Measurements from ENCODE around the gene WDR74. TPM values are rescaled to one million over a fixed set of nuclear protein-coding genes. Genes with fewer than 3 reads are reported as not detected.
A peak's percentile ranks its signal among the peaks of the same experiment; 100 is the strongest.
"Not testable (repeated sequence)": the region's sequence is repeated elsewhere in the genome, so short reads cannot be mapped to it uniquely, and the experiment has no call there.

The WDR74 gene
- total and polyA plus RNA-seq, 12 donors, result 17.7 to 62.4 (median 23.7) TPM

DNA sequence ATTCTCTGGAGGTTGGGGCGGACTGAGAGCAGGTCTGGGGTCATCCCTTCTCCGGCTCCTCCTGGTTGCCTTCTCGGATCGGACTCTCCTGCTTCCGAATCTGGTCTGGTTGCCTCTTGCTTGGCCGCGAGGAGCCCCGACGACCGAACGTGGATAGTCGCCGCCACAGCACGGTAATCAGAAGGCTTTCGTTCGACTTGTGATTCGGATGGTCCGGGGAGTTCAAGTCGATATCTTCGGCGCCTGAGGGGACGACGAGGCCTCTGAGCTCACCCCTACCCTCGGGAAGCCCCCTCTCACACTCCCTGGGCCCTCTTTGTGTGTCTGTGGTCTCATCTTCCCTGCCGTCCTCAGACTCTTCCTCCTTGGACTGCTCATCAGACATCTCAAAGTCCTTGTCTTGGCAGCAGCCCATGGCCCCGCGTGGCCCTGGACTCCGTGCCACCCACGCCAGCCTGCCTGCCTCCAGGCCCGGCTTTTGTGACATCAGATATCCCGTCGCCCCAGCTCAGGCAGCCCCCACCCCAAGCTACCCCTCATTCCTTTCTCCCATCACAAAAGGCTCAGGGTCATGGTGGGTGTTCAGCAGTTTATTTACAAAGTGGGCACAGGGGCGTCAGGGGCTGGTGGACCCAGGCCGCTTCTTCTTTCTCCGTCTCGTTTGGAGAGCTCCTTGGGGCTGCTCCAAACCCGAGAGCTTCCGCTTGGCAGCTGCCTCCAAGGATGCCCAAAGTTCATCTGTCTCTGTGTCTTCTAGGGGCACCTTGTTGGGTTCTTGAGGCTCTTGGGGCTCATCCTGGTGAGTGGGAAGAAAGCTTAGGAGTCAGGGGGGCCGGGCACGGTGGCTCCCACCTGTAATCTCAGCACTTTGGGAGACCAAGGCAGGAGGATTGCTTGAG lies 6.8 kb downstream of the WDR74 start, which contains the start of gene TEX54:
TEX54 (minus strand) TSS at position 506 of the 899 bp plus-strand sequence.
- Histone ChIP-seq H3K27me3 (no peaks in the 10 kb centered on the region), H3K9me3 (no peaks in the 10 kb centered on the region), H3K27ac (peak within 1 kb of the TSS; percentile 82 to 97 (median 94)), H3K36me3 (peaks cover 0 to 68% (median 30%) of the 10 kb centered on the region in 9 donors), H3K4me3 (peak within 1 kb of the TSS; percentile 65 to 99 (median 88)), H3K4me1 (peaks cover 8 to 51% (median 43%) of the 10 kb centered on the region in 9 donors)
- WGBS, 2 donors, result 12 to 14% methylated on average over 40 of the region's 40 CpGs
- ATAC-seq, result peak in 6 of 8 donors; percentile 1 to 22 (median 2)
- intact Hi-C loops (cut with DNase I), result loop anchor here in 6 of 10 donors (5.0 to 10.0 kb wide), 4 partner anchors 40 to 228 kb away; partner anchors contain the start of genes TMEM179B (in 3 of the 6), TMEM223 (in 3 of the 6) and MTA2 (in 1 of the 6)
- peak in 1 of 2 donors; percentile 26 for DNase-seq
- TF ChIP-seq, protein P1, sequence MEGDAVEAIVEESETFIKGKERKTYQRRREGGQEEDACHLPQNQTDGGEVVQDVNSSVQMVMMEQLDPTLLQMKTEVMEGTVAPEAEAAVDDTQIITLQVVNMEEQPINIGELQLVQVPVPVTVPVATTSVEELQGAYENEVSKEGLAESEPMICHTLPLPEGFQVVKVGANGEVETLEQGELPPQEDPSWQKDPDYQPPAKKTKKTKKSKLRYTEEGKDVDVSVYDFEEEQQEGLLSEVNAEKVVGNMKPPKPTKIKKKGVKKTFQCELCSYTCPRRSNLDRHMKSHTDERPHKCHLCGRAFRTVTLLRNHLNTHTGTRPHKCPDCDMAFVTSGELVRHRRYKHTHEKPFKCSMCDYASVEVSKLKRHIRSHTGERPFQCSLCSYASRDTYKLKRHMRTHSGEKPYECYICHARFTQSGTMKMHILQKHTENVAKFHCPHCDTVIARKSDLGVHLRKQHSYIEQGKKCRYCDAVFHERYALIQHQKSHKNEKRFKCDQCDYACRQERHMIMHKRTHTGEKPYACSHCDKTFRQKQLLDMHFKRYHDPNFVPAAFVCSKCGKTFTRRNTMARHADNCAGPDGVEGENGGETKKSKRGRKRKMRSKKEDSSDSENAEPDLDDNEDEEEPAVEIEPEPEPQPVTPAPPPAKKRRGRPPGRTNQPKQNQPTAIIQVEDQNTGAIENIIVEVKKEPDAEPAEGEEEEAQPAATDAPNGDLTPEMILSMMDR (IDR thresholded peaks at IDR 0.05), result no peak

DNA sequence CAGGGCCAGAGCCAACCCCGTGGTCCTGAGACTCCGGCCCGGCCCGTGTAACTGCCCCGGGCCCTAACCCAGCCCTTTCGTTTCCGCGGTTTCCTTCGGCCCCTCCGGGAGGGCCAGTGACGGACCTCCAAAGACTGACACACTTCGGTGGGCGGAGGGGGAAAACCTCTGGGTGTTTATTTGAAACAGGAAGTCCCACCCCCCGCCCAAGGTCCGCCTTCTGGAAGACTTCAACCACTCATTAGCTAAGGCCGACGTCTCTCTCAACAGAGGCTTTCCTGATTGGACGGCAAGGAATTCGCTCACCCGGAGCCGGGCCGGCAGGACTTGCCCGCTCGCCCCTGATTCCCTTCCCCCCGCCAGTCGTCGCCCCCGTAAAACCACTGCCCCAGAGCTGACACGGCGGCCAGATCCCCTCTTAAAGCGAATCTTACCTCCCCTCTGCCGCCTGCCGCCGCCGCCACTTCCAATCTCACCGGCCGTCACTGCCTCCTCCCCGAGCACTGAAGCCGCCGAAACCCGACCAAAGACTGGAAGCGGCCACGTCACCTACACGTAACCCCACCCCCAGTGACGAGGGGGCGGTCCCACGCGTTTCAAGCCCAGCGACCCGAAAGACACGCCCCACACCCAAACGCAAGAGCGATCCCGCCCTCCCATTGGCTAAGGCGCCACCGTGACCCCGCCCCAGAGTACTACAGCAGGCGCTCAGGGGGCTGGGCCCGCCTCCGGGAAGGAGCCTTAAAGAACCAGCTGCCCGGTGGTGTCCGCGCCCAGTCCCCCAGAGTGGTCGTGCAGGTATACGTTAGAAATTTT lies 7.7 kb downstream of the WDR74 start, which contains the start of gene STX5:
STX5 (minus strand) TSS at position 532 of the 816 bp plus-strand sequence. CDS start 808 bp downstream, outside the sequence.
- Histone ChIP-seq H3K4me3 (peak within 1 kb of the TSS; percentile 65 to 99 (median 88)), H3K4me1 (peaks cover 8 to 49% (median 44%) of the 10 kb centered on the region in 9 donors), H3K27me3 (no peaks in the 10 kb centered on the region), H3K9me3 (no peaks in the 10 kb centered on the region), H3K27ac (peak within 1 kb of the TSS; percentile 82 to 97 (median 94)), H3K36me3 (peaks cover 0 to 73% (median 37%) of the 10 kb centered on the region in 9 donors)
- ATAC-seq, result peak; percentile 98 to 99 (median 98)
- intact Hi-C loops (cut with DNase I), result loop anchor here in 6 of 10 donors (2.0 to 10.0 kb wide), 5 partner anchors 25 to 227 kb away; partner anchors contain the start of genes TMEM179B (in 3 of the 6), TMEM223 (in 3 of the 6) and MTA2 (in 1 of the 6)
- WGBS, 2 donors, result 0 to 1% methylated on average over 65 of the region's 65 CpGs
- DNase-seq, result peak; percentile 99 to 100
- TF ChIP-seq, protein P1 (IDR thresholded peaks at IDR 0.05), result no peak

DNA sequence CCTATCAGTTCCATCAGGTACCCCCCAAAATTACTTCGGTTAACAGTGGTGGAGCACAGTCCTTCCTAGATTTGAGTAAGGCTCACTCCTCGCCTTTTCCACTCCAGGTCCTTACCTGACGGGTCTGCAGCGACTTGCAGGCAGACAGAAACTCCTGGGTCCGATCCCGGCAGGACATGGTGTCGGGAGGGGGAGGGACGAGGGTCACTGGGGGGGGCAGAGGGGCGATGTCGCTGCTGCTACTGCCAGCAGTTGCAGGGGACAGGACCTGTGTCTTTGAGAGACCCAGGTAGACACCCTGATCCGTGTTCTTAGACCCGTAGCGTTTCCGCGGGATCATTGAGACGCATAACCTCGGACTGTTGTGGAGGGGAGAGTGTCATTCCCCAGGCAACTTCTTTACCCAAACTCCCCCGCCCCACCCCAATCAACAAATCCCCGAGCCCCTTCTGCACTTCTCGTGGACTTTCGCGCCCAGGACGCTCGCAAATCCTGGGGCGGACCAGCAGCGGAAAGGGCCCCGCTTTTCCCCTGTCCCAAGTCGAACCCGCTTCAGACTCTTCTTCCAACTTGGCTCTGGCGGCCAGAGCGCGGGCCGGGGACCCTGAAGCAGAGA lies 8.4 kb downstream of the WDR74 start:
- peak overlapping the region; percentile 65 to 99 (median 88) for H3K4me3 ChIP-seq
- TF ChIP-seq, protein P1 (IDR thresholded peaks at IDR 0.05), result no peak
- intact Hi-C loops (cut with DNase I), result loop anchor here in 6 of 10 donors (2.0 to 10.0 kb wide), 5 partner anchors 24 to 226 kb away; partner anchors contain the start of genes TMEM179B (in 3 of the 6), TMEM223 (in 3 of the 6) and MTA2 (in 1 of the 6)
- DNase-seq, result no peak
- peak in 3 of 8 donors; percentile 0 to 4 (median 1) for ATAC-seq
- no peaks in the 10 kb centered on the region for H3K9me3 ChIP-seq
- H3K27ac ChIP-seq, result peak overlapping the region; percentile 82 to 97 (median 94)
- H3K4me1 ChIP-seq, result peaks cover 8 to 49% (median 44%) of the 10 kb centered on the region in 9 donors
- peaks cover 0 to 73% (median 41%) of the 10 kb centered on the region in 9 donors for H3K36me3 ChIP-seq
- 1% methylated on average over 33 of the region's 33 CpGs for WGBS, 2 donors
- no peaks in the 10 kb centered on the region for H3K27me3 ChIP-seq

DNA sequence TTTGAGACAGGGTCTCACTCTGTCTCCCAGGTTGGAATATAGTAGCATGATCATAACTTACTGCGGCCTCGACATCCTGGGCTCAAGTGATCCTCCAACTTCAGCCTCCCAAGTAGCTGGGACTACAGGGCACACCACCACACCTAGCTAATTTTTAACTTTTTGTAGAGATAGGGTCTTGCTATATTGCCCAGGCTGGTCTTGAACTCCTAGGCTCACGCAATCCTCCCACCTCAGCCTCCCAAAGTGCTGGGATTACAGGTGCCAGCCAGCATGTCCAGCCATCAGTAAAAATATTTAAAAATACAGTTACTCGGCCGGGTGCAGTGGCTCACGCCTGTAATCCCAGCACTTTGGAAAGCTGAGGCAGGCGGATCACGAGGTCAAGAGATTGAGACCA lies 11.3 kb downstream of the WDR74 start:
- H3K9me3 ChIP-seq; H3K27me3 ChIP-seq; H3K4me3 ChIP-seq; H3K27ac ChIP-seq; intact Hi-C loops (cut with DNase I); ATAC-seq; DNase-seq: not testable (repeated sequence)
- Histone ChIP-seq H3K36me3 (peaks cover 8 to 74% (median 43%) of the 10 kb centered on the region in 9 donors), H3K4me1 (peaks cover 8 to 43% (median 35%) of the 10 kb centered on the region in 9 donors)
- 94 to 97% methylated on average over 8 of the region's 8 CpGs for WGBS, 2 donors
